Keratinocyte (primary cell): ENCODE results near the gene DEPP1. TPM values are rescaled to one million over a fixed set of nuclear protein-coding genes. Genes with fewer than 3 reads are reported as not detected.

Experiments
- DNase-seq: peaks from one replicate; pipeline ENCODE4 v3.0.0-alpha.2; 2011; ENCODE audit warnings: low read depth, missing footprints, low spot score
- FAIRE-seq: peaks from 2 replicates; lab custom pipeline; 2011; peaks lifted over from hg19 to GRCh38; lab: Jason Lieb, UNC
- H2AFZ ChIP-seq: 2 replicates; pipeline ENCODE4 v1.6.0; 2012; ENCODE audit warnings: low read length, control low read depth, inconsistent platforms; ENCODE audit not compliant: control insufficient read depth
- H3K27ac ChIP-seq: 2 replicates; pipeline ENCODE4 v1.5.1; 2011; ENCODE audit warnings: low read length; ENCODE audit not compliant: control insufficient read depth, insufficient read depth
- H3K27me3 ChIP-seq: 3 replicates; pipeline ENCODE4 v1.6.0; 2011; ENCODE audit warnings: low read length; ENCODE audit not compliant: control insufficient read depth, insufficient read depth; ENCODE audit errors: extremely low read depth
- H3K36me3 ChIP-seq, 2 experiments: 2 replicates in 1 of 2; 3 replicates in 1 of 2; pipeline ENCODE4 v1.5.1; 2011; ENCODE audit warnings: low read length in 2 of 2, mild to moderate bottlenecking in 1 of 2; ENCODE audit not compliant: control insufficient read depth in 2 of 2, insufficient read depth in 2 of 2; ENCODE audit errors: extremely low read depth in 1 of 2
- H3K4me1 ChIP-seq: 3 replicates; pipeline ENCODE4 v1.5.1; 2011; ENCODE audit warnings: low read length; ENCODE audit not compliant: control insufficient read depth, insufficient read depth; ENCODE audit errors: extremely low read depth
- H3K4me2 ChIP-seq: 3 replicates; pipeline ENCODE4 v1.6.0; 2011; ENCODE audit warnings: low read depth, low read length; ENCODE audit not compliant: control insufficient read depth, insufficient read depth; ENCODE audit errors: extremely low read depth
- H3K4me3 ChIP-seq, 3 experiments: fragments of 200-600 bp in 1 of 3; sonication (generic) in 1 of 3; 2 replicates in 2 of 3; 3 replicates in 1 of 3; pipeline ENCODE4 v1.5.1; 2011 to 2016; ENCODE audit warnings: low read length in 3 of 3, mild to moderate bottlenecking in 3 of 3, control low read depth in 2 of 3, inconsistent platforms in 1 of 3, low read depth in 1 of 3, mixed read lengths in 1 of 3, mixed run types in 1 of 3, moderate library complexity in 1 of 3; ENCODE audit not compliant: control insufficient read depth in 2 of 3, insufficient read depth in 2 of 3; ENCODE audit errors: extremely low read depth in 1 of 3
- H3K79me2 ChIP-seq: 2 replicates; pipeline ENCODE4 v1.6.0; 2012; ENCODE audit warnings: low read length; ENCODE audit not compliant: control insufficient read depth, insufficient read depth
- H3K9ac ChIP-seq: 3 replicates; pipeline ENCODE4 v1.6.0; 2011; ENCODE audit warnings: low read length; ENCODE audit not compliant: control insufficient read depth, insufficient read depth; ENCODE audit errors: extremely low read depth
- H3K9me1 ChIP-seq: 3 replicates; pipeline ENCODE4 v1.6.0; 2011; ENCODE audit warnings: low read length; ENCODE audit not compliant: control insufficient read depth, insufficient read depth; ENCODE audit errors: extremely low read depth
- H3K9me3 ChIP-seq: 2 replicates; pipeline ENCODE4 v1.5.1; 2012; ENCODE audit warnings: low read depth, low read length; ENCODE audit not compliant: control insufficient read depth
- H4K20me1 ChIP-seq: 3 replicates; pipeline ENCODE4 v1.6.0; 2011; ENCODE audit warnings: low read length; ENCODE audit not compliant: control insufficient read depth, insufficient read depth; ENCODE audit errors: extremely low read depth
- EZH2 ChIP-seq: IDR thresholded peaks from one replicate; pipeline ENCODE4 v1.6.1; 2012; ENCODE audit warnings: inconsistent platforms, mild to moderate bottlenecking, low read length, moderate library complexity
- dilution Hi-C: fragments of 300-500 bp; cut with MboI; formaldehyde crosslinking; loops from one replicate; pipeline ENCODE4 v1.7.0; 2020; ENCODE audit warnings: low sequenced_read_pairs; ENCODE audit not compliant: extremely low pct_ligation_motif_present
- polyA plus RNA-seq, 5 experiments: library from polyadenylated mRNA; depleted of rRNA in 3 of 5; stranded (reverse) in 3 of 5; stranded (forward) in 1 of 5; unstranded in 1 of 5; fragments of >200 nt; gene quantifications; 1 replicate in 1 of 5; 2 replicates in 3 of 5; 3 replicates in 1 of 5; pipeline versions ENCODE4 v1.2.1 to v1.2.3, GENCODE V29; 2011 to 2012; ENCODE audit warnings: missing spikeins in 2 of 5, low read depth in 1 of 5, low replicate concordance in 1 of 5
- TF ChIP-seq, protein P1 (sequence below), 3 experiments: IDR thresholded peaks in 1 of 3; conservative IDR thresholded peaks in 1 of 3; optimal IDR thresholded peaks in 1 of 3; 2 replicates in 2 of 3; 3 replicates in 1 of 3; pipeline versions ENCODE3 to v1.5.1; 2011; ENCODE audit warnings: low read length in 3 of 3, mild to moderate bottlenecking in 3 of 3, moderate library complexity in 2 of 3, control low read depth in 1 of 3, inconsistent platforms in 1 of 3; ENCODE audit not compliant: insufficient read depth in 2 of 3; ENCODE audit errors: extremely low read depth in 1 of 3

Gene DEPP1
- polyA plus RNA-seq, 1 donor (not counting 4 experiments of a cell fraction or from before 2014, with no cell fraction given) = 1.2 TPM

- dilution Hi-C loops = no loop called here
- no peak for DNase-seq
- TF ChIP-seq EZH2 = no peak
- TF ChIP-seq, protein P1, sequence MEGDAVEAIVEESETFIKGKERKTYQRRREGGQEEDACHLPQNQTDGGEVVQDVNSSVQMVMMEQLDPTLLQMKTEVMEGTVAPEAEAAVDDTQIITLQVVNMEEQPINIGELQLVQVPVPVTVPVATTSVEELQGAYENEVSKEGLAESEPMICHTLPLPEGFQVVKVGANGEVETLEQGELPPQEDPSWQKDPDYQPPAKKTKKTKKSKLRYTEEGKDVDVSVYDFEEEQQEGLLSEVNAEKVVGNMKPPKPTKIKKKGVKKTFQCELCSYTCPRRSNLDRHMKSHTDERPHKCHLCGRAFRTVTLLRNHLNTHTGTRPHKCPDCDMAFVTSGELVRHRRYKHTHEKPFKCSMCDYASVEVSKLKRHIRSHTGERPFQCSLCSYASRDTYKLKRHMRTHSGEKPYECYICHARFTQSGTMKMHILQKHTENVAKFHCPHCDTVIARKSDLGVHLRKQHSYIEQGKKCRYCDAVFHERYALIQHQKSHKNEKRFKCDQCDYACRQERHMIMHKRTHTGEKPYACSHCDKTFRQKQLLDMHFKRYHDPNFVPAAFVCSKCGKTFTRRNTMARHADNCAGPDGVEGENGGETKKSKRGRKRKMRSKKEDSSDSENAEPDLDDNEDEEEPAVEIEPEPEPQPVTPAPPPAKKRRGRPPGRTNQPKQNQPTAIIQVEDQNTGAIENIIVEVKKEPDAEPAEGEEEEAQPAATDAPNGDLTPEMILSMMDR (optimal IDR thresholded peaks at IDR 0.05 in 1 of 3, IDR thresholded peaks at IDR 0.05 in 1 of 3, conservative IDR thresholded peaks at IDR 0.05 in 1 of 3; ENCODE audit: extremely low read depth in 1 of 3, insufficient read depth in 2 of 3, low read length in 3 of 3) = no peak
- H3K36me3 ChIP-seq = no peaks in the 10 kb centered on the region
- FAIRE-seq = no peak
- H3K27me3 ChIP-seq = peaks cover 9% of the 10 kb centered on the region
- no peak overlapping the region for H3K27ac ChIP-seq
- H2AFZ ChIP-seq = no peak overlapping the region
- H3K4me2 ChIP-seq = no peak overlapping the region
- no peak overlapping the region for H3K9ac ChIP-seq
- H4K20me1 ChIP-seq = no peaks in the 10 kb centered on the region
- H3K4me1 ChIP-seq = no peaks in the 10 kb centered on the region
- H3K79me2 ChIP-seq = no peaks in the 10 kb centered on the region
- no peaks in the 10 kb centered on the region for H3K9me1 ChIP-seq
- H3K4me3 ChIP-seq = no peak overlapping the region
- no peaks in the 10 kb centered on the region for H3K9me3 ChIP-seq
Measured at GRCh38 chr10:44994752-44995530, 16.3 kb upstream of the DEPP1 start.

DNA sequence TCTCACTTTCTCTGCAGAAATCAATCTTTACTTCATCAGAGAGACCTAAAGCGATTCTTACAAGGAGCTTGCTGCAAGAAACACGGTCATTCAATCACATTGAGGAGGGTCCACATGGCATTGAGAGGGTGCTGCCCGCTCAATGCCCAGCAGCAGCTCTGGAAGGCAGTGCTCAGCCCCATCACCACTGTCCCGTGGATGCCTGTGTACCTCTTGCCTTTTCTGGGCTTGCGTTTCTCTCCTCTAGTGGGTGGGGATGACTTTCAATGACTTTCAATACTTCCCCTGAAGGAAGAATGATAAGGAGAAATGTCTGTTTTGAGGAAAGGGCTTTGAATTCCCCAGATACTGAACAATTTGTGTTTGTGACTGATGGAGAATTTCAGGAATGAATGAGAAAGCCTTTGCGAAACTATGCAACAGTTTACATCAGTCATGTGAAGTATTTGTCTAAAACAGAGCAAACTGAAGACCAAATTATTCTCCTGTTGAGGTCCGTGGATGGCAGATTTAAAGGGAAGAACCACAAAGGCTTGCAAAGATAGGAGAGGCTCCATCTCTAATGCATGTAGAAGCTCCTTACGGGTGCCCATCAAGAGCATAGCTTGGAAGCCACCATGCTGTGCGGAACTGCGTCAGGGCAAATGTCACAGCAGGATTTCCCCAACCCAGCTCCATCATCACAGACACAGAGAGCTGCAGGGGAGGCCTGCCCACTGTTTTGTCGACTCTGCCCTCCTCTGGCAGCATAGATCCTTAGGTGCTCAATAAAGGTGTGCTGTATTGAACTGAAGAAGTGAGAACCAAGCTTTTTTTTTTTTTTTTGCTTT lies 15.5 kb upstream of the DEPP1 start:
- no peak overlapping the region for H3K27ac ChIP-seq
- no peaks in the 10 kb centered on the region for H3K79me2 ChIP-seq
- no peak for TF ChIP-seq EZH2
- TF ChIP-seq, protein P1 (optimal IDR thresholded peaks at IDR 0.05 in 1 of 3, IDR thresholded peaks at IDR 0.05 in 1 of 3, conservative IDR thresholded peaks at IDR 0.05 in 1 of 3; ENCODE audit: extremely low read depth in 1 of 3, insufficient read depth in 2 of 3, low read length in 3 of 3) = no peak
- H3K36me3 ChIP-seq = no peaks in the 10 kb centered on the region
- no peaks in the 10 kb centered on the region for H4K20me1 ChIP-seq
- H3K9me1 ChIP-seq = no peaks in the 10 kb centered on the region
- no peak overlapping the region for H3K4me2 ChIP-seq
- peaks cover 9% of the 10 kb centered on the region for H3K27me3 ChIP-seq
- DNase-seq = no peak
- H2AFZ ChIP-seq = no peak overlapping the region
- no peak overlapping the region for H3K9ac ChIP-seq
- no peak for FAIRE-seq
- H3K9me3 ChIP-seq = no peaks in the 10 kb centered on the region
- dilution Hi-C loops = no loop called here
- no peaks in the 10 kb centered on the region for H3K4me1 ChIP-seq
- H3K4me3 ChIP-seq = no peak overlapping the region
